ENCODE results near the gene USP17L10.
"Not testable (repeated sequence)": the region's sequence is repeated elsewhere in the genome, so short reads cannot be mapped to it uniquely, and the experiment has no call there.

DNA sequence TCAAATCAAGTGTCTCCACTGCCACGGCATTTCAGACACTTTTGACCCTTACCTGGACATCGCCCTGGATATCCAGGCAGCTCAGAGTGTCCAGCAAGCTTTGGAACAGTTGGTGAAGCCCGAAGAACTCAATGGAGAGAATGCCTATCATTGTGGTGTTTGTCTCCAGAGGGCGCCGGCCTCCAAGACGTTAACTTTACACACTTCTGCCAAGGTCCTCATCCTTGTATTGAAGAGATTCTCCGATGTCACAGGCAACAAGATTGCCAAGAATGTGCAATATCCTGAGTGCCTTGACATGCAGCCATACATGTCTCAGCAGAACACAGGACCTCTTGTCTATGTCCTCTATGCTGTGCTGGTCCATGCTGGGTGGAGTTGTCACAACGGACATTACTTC lies 19.8 kb downstream of the USP17L10 start:
- TF ChIP-seq ZNF274 (IDR thresholded peaks at IDR 0.05; ENCODE audit: low read depth, low read length); YY1 (IDR thresholded peaks at IDR 0.05; ENCODE audit: insufficient read depth, insufficient read length); SUZ12 (IDR thresholded peaks at IDR 0.05; ENCODE audit: extremely low read depth, insufficient read depth, insufficient read length): not testable (repeated sequence)
